Stimulated activated naive CD8-positive, alpha-beta T cell treated with anti-CD3 and anti-CD28 coated beads, Interleukin-15, amount 100 ng/mL, for 72 hours (primary cell): ENCODE results near the gene GABRD.
"Not testable (repeated sequence)": the region's sequence is repeated elsewhere in the genome, so short reads cannot be mapped to it uniquely, and the experiment has no call there.

Experiments used
- ATAC-seq: fragments of 150-1000 bp; cut with Tn5 transposase; 2 replicates; pipeline ENCODE4 v1.10.0; 2021; ENCODE audit warnings: mild to moderate bottlenecking, moderate library complexity
- DNase-seq, 2 donors: peaks; one replicate each; pipeline ENCODE4 v3.0.0; 2021 to 2022
- H3K27ac Mint-ChIP-seq, 2 donors: one replicate each; pipeline ENCODE4 v1.8.0; 2022; ENCODE audit warnings: mild to moderate bottlenecking in 2 of 2, mixed read lengths in 2 of 2, moderate library complexity in 2 of 2
- H3K27me3 Mint-ChIP-seq: one replicate; pipeline ENCODE4 v1.8.0; 2022; ENCODE audit warnings: mixed read lengths
- H3K4me1 Mint-ChIP-seq: one replicate; pipeline ENCODE4 v1.8.0; 2022; ENCODE audit warnings: mild to moderate bottlenecking, mixed read lengths
- H3K4me3 Mint-ChIP-seq, 2 donors: one replicate each; pipeline ENCODE4 v1.8.0; 2022; ENCODE audit warnings: mild to moderate bottlenecking in 2 of 2, mixed read lengths in 2 of 2, moderate library complexity in 1 of 2
- H3K9me3 Mint-ChIP-seq, 2 donors: one replicate each; pipeline ENCODE4 v1.8.0; 2022; ENCODE audit warnings: mixed read lengths in 2 of 2

The GABRD gene, protein sequence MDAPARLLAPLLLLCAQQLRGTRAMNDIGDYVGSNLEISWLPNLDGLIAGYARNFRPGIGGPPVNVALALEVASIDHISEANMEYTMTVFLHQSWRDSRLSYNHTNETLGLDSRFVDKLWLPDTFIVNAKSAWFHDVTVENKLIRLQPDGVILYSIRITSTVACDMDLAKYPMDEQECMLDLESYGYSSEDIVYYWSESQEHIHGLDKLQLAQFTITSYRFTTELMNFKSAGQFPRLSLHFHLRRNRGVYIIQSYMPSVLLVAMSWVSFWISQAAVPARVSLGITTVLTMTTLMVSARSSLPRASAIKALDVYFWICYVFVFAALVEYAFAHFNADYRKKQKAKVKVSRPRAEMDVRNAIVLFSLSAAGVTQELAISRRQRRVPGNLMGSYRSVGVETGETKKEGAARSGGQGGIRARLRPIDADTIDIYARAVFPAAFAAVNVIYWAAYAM

GRCh38 chr1:2019172-2019543, at the start of gene GABRD:
Gene GABRD (plus strand): TSS chr1:2019345. CDS start chr1:2019424, 79 bp downstream.
- ATAC-seq (peak; percentile 50), DNase-seq (no peak)
- no peak within 1 kb of the TSS for H3K27ac Mint-ChIP-seq
- peaks cover 11% of the 10 kb centered on the region for H3K4me1 Mint-ChIP-seq
- H3K4me3 Mint-ChIP-seq, result peak within 1 kb of the TSS; percentile 69 to 77
- no peaks in the 10 kb centered on the region for H3K9me3 Mint-ChIP-seq
- H3K27me3 Mint-ChIP-seq, result peaks cover 95% of the 10 kb centered on the region

- no peak for ATAC-seq
- Mint-ChIP-seq H3K27ac (no peak overlapping the region), H3K4me3 (no peak overlapping the region), H3K27me3 (peaks cover 20% of the 10 kb centered on the region), H3K4me1 (no peaks in the 10 kb centered on the region), H3K9me3 (no peaks in the 10 kb centered on the region)
- no peak for DNase-seq
Measured at GRCh38 chr1:1969505-1969900, 49.6 kb upstream of the GABRD start.

DNA sequence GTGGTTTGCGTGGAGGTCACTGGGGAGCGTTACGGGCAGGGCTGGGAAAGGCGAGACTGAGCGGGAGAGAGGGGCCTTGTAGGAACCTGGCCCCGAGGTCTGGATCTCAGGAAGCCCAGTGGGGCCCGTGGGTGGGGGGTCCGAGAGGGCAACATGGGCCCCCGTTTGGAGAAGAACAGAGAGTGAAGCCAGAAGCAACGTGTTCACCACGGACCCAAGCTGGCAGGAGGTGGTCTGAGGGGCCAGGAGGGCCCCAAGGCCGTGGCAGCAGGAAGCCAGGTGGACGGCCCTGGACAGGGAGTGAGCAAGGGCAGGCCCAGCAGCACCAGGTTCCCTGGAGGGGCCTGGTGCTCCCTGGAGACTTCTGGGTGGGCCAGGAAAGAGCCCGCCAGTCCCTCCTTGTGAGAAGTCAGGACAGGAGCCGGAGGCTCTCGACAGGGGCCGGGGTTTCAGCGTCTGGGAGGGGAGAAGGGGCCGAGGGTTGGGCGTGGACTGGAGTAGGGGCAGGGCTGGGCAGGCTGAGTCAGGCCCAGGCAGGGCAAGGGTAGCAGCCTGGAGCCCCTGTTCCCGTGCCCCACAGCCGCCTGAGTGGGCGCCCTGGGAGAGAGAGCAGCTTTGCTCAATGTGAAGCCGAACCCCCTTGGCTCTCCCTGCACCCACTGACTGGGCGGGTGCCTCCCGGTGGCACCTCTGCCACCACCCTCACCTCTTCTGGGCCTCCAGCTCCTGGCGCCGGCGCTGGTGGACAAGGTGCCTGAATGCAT, 49.0 kb upstream of the GABRD start:
- Mint-ChIP-seq H3K9me3 (no peaks in the 10 kb centered on the region), H3K4me1 (no peaks in the 10 kb centered on the region), H3K4me3 (no peak overlapping the region), H3K27me3 (peaks cover 20% of the 10 kb centered on the region), H3K27ac (no peak overlapping the region)
- no peak for DNase-seq
- ATAC-seq, result no peak

GRCh38 chr1:1971017-1971416, 48.1 kb upstream of the GABRD start:
- Mint-ChIP-seq H3K27ac (no peak overlapping the region), H3K27me3 (peaks cover 26% of the 10 kb centered on the region), H3K4me3 (no peak overlapping the region), H3K4me1 (no peaks in the 10 kb centered on the region), H3K9me3 (no peaks in the 10 kb centered on the region)
- no peak for ATAC-seq
- no peak for DNase-seq

DNA sequence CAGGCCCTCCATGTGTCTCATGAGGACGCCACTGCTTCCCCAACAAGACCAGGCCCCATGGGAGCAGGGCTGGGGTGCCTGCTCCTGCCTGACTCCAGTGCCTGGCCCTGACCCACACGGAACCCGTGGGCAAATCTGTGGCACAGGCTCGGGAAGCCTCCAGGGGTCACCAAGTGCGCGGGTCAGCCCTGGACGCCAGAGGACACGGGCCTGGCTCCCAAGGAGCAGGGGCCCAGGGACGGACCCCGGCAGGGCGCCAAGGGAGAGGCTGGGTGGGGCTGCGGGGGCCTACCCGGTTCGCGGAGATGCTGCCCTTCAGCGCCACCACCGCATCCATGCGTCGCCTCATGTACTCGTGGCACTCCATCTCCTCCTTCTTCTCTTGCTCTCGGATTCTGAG, 47.5 kb upstream of the GABRD start:
- H3K27ac Mint-ChIP-seq, result no peak overlapping the region
- peaks cover 33% of the 10 kb centered on the region for H3K27me3 Mint-ChIP-seq

DNA sequence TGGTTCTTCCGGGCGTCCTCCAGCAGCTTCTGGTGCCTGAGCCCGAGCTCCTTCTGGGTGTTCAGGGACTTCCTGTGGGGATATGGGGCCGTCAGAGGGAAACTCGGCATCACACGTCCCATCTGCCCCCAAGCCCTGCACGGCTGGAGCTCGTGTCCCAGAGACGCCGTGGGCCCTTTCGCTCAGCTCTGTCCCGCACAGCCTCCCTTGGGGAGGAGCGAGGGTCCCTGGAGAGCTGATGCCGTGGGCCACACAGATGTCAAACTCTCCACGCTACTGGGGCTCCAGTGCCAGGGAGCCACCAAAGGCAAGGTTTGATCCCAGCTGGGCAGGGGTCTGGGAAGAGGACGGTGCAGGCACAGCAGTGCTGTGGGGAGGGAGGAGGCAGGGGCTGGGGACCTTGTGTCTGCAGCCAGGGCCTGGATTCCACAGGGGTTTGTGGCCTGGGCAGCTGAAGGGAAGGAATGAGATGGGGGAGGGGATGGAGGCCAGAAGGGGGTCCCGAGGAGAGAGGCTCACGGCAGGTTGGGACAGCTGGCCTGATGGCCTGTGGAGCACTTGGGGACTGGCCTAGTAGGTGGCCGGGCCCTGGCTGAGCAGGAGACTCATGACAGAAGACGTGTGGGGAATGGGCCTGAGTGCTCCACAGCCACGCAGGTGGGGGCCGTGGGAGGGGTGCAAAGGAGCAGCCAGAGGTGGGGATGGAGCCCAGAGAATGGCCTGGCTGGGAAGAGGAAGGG, 46.0 kb upstream of the GABRD start:
- no peaks in the 10 kb centered on the region for H3K9me3 Mint-ChIP-seq
- H3K4me1 Mint-ChIP-seq, result no peaks in the 10 kb centered on the region
- DNase-seq (no peak), ATAC-seq (no peak)
- peaks cover 40% of the 10 kb centered on the region for H3K27me3 Mint-ChIP-seq
- H3K4me3 Mint-ChIP-seq, result no peak overlapping the region
- no peak overlapping the region for H3K27ac Mint-ChIP-seq

More for the DNA sequence above, 47.5 kb upstream of the GABRD start:
- no peak overlapping the region for H3K4me3 Mint-ChIP-seq
- DNase-seq, result no peak
- no peaks in the 10 kb centered on the region for H3K4me1 Mint-ChIP-seq
- no peak for ATAC-seq
- no peaks in the 10 kb centered on the region for H3K9me3 Mint-ChIP-seq

DNA sequence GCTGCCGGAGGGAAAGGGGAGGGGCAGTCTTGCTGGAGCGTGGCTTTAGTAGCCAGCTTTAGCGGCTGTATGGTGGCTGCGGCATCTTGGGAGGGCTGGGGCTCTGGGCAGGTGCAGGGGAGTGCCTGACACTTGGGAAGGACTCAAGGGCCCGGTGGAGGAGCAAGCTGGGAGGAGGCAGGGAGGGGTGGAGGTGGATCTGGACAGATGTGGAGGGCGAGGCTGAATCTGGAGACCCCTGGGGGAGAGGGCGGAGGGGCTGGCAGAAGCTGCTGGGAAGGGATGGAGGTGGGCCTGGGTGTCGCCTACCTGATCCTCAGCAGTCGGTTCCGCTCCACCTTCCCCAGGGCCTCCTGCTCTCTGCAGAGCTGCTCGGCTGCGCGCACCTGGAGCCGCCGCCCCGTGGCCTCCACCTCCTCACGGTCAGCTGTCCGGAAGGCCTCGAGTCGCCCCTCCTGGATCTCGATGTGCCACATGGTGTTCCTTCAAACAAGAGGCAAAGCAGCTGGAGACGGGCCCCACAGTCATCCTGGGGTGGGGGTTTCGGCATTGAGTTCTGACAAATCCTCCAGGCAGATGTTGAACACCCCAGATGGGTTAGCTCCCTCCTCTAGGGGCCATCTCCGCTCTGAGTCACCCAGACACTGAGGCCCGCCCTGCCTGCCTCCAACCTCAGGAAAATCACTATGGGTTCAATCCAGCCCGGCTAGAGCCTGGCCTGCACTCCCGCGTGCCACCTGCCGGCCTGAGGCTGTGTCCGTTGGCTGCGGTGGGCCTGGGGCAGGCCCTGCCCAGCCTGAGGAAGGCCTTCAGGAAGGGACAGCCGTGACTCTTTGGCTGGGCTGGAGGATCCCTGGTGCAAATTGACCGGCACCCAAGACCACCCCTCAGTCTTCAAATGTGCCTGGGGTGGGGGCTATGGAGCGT, 45.2 kb upstream of the GABRD start:
- DNase-seq (no peak), ATAC-seq (no peak)
- no peak overlapping the region for H3K27ac Mint-ChIP-seq
- H3K4me3 Mint-ChIP-seq, result no peak overlapping the region
- H3K4me1 Mint-ChIP-seq, result no peaks in the 10 kb centered on the region
- H3K27me3 Mint-ChIP-seq, result peaks cover 40% of the 10 kb centered on the region
- peaks cover 0 to 6% of the 10 kb centered on the region in 2 donors for H3K9me3 Mint-ChIP-seq

- Mint-ChIP-seq H3K9me3 (peaks cover 0 to 14% of the 10 kb centered on the region in 2 donors), H3K4me1 (no peaks in the 10 kb centered on the region), H3K27me3 (peaks cover 40% of the 10 kb centered on the region), H3K27ac (no peak overlapping the region), H3K4me3 (no peak overlapping the region)
- DNase-seq, result no peak
- no peak for ATAC-seq
Measured at GRCh38 chr1:1974834-1975233, 44.3 kb upstream of the GABRD start.

DNA sequence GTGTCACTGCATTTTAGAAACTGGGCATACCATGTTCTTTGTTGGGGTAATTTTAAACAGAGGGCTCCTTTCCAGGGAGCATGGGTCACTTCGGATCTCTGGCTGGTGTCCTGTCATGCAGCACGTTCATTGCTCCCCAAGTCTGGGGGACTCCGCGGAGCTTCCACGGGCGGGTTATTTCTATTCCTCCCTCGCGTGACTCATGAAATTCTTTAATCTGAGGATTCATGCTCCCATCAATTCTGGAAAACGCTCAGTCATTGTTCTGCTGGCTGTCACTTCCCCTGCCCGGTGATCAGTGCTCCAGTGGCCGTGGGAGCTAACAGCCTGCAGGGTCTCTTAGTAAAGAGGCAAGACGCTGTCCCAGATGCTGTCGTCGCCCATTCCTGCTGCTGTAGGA, 43.6 kb upstream of the GABRD start:
- H3K27ac Mint-ChIP-seq, result no peak overlapping the region
- DNase-seq (no peak), ATAC-seq (no peak)
- H3K4me3 Mint-ChIP-seq, result no peak overlapping the region
- H3K27me3 Mint-ChIP-seq, result peaks cover 40% of the 10 kb centered on the region
- no peaks in the 10 kb centered on the region for H3K4me1 Mint-ChIP-seq
- H3K9me3 Mint-ChIP-seq, result peaks cover 0 to 14% of the 10 kb centered on the region in 2 donors

DNA sequence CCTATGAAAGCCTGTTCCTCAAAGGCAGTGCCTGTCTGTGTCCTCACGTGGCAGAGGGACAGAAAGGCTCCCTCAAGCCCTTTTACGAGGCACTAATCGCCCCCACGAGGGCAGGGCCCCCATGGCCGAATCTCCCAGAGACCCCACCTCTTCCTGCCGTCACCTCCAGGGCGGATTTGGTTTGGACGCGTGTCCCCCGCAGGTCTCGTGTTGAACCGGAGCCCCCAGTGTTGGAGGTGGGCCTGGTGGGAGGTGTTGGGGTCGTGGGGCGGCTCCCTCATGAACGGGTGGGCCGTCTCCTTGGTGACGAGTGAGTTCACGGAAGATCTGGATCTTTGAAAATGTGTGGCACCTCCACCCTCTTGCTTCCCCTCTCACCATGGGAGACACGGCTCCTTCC, 43.1 kb upstream of the GABRD start:
- ATAC-seq, result no peak
- peaks cover 0 to 14% of the 10 kb centered on the region in 2 donors for H3K9me3 Mint-ChIP-seq
- H3K4me1 Mint-ChIP-seq, result no peaks in the 10 kb centered on the region
- H3K4me3 Mint-ChIP-seq, result no peak overlapping the region
- no peak for DNase-seq
- peaks cover 40% of the 10 kb centered on the region for H3K27me3 Mint-ChIP-seq
- peak overlapping the region in 1 of 2 donors; percentile 88 for H3K27ac Mint-ChIP-seq

- Mint-ChIP-seq H3K9me3 (peaks cover 0 to 14% of the 10 kb centered on the region in 2 donors), H3K27me3 (peaks cover 36% of the 10 kb centered on the region), H3K4me3 (no peak overlapping the region), H3K27ac (no peak overlapping the region), H3K4me1 (no peaks in the 10 kb centered on the region)
- no peak for DNase-seq
- ATAC-seq, result no peak
Measured at GRCh38 chr1:1978108-1978507, 41.0 kb upstream of the GABRD start.

GRCh38 chr1:1978690-1979481, 40.3 kb upstream of the GABRD start:
- not testable (repeated sequence) for ATAC-seq, H3K27ac Mint-ChIP-seq, H3K4me3 Mint-ChIP-seq, DNase-seq, H3K4me1 Mint-ChIP-seq
- Mint-ChIP-seq H3K9me3 (peaks cover 0 to 14% of the 10 kb centered on the region in 2 donors), H3K27me3 (peaks cover 29% of the 10 kb centered on the region)

GRCh38 chr1:1979482-1980165, 39.5 kb upstream of the GABRD start:
- ATAC-seq (no peak), DNase-seq (no peak)
- Mint-ChIP-seq H3K4me3 (no peak overlapping the region), H3K9me3 (peaks cover 0 to 14% of the 10 kb centered on the region in 2 donors), H3K27ac (no peak overlapping the region), H3K27me3 (peaks cover 26% of the 10 kb centered on the region), H3K4me1 (no peaks in the 10 kb centered on the region)
